HL-60 (cell line): Measurements from ENCODE around the gene NCAPD3.

Experiments used
- CTCF ChIP-seq: IDR thresholded peaks from one replicate; pipeline ENCODE4 v1.5.1; 2011; ENCODE audit warnings: low read length, control low read depth, inconsistent platforms; ENCODE audit not compliant: insufficient read depth
- GABPA ChIP-seq: IDR thresholded peaks from 2 replicates; pipeline ENCODE4 v1.6.1; 2012; ENCODE audit warnings: low read depth
- POLR2AphosphoS5 ChIP-seq: IDR thresholded peaks from 2 replicates; pipeline ENCODE4 v1.6.1; 2012; ENCODE audit warnings: low read depth
- REST ChIP-seq: IDR thresholded peaks from 2 replicates; pipeline ENCODE4 v1.6.1; 2012; ENCODE audit warnings: low read depth; ENCODE audit not compliant: insufficient replicate concordance
- SPI1 ChIP-seq: IDR thresholded peaks from 2 replicates; pipeline ENCODE4 v1.6.1; 2012; ENCODE audit warnings: low read depth, mild to moderate bottlenecking, borderline replicate concordance

GRCh38 chr11:134244593-134244992, 20.8 kb upstream of the NCAPD3 start:
- TF ChIP-seq POLR2AphosphoS5 (no peak), CTCF (peak; percentile 44), REST (no peak), SPI1 (no peak), GABPA (no peak)
